SK-N-SH treated with all-trans-retinoic acid at 6 μM for 48 hours (cell line): ENCODE measurements around the gene CHP1.
A peak's percentile ranks its signal among the peaks of the same experiment; 100 is the strongest.
"Not testable (repeated sequence)": the region's sequence is repeated elsewhere in the genome, so short reads cannot be mapped to it uniquely, and the experiment has no call there.

Experiments
- ATAC-seq: fragments of 200-7000 bp; cut with Tn5 transposase; 3 replicates; pipeline ENCODE4 v1.9.1; 2020; ENCODE audit warnings: mild to moderate bottlenecking, moderate library complexity
- ARNTL ChIP-seq: fragments of 450-650 bp; formaldehyde crosslinking; IDR thresholded peaks from 2 replicates; pipeline ENCODE4 v1.5.0; 2020; ENCODE audit warnings: low read depth, mild to moderate bottlenecking, moderate library complexity, borderline replicate concordance
- BACH2 ChIP-seq: fragments of 250-450 bp; sonication (Bioruptor Pico); IDR thresholded peaks from 2 replicates; pipeline ENCODE4 v1.9.0; 2021; ENCODE audit warnings: mild to moderate bottlenecking, borderline replicate concordance
- CSDC2 ChIP-seq: fragments of 250-450 bp; sonication (Bioruptor Pico); IDR thresholded peaks from 2 replicates; pipeline ENCODE4 v1.5.0; 2020; ENCODE audit warnings: mild to moderate bottlenecking, moderate library complexity
- CSRNP3 ChIP-seq: fragments of 250-450 bp; sonication (Bioruptor Pico); IDR thresholded peaks from 2 replicates; pipeline ENCODE4 v1.5.1; 2021; ENCODE audit warnings: mild to moderate bottlenecking, moderate library complexity
- GLIS3 ChIP-seq: fragments of 250-450 bp; sonication (Bioruptor Pico); IDR thresholded peaks from 2 replicates; pipeline ENCODE4 v1.5.0; 2020; ENCODE audit warnings: mild to moderate bottlenecking, moderate library complexity
- ISL1 ChIP-seq: fragments of 250-450 bp; sonication (Bioruptor Pico); IDR thresholded peaks from 2 replicates; pipeline ENCODE4 v2.1.2; 2022; ENCODE audit warnings: mild to moderate bottlenecking, moderate library complexity
- OSR1 ChIP-seq: fragments of 250-450 bp; sonication (Bioruptor Pico); IDR thresholded peaks from 2 replicates; pipeline ENCODE4 v1.8.0; 2022; ENCODE audit warnings: moderate library complexity, mild to moderate bottlenecking, inconsistent platforms
- PATZ1 ChIP-seq: fragments of 250-450 bp; sonication (Bioruptor Pico); IDR thresholded peaks from 2 replicates; pipeline ENCODE4 v1.8.0; 2020; ENCODE audit warnings: mild to moderate bottlenecking, moderate library complexity, borderline replicate concordance
- POU6F1 ChIP-seq: fragments of 250-450 bp; sonication (Bioruptor Pico); IDR thresholded peaks from 2 replicates; pipeline ENCODE4 v1.8.0; 2021; ENCODE audit warnings: low read depth, mild to moderate bottlenecking, moderate library complexity, borderline replicate concordance
- PPARA ChIP-seq: fragments of 250-450 bp; sonication (Bioruptor Pico); IDR thresholded peaks from 2 replicates; pipeline ENCODE4 v1.5.0; 2020; ENCODE audit warnings: mild to moderate bottlenecking, borderline replicate concordance
- RARB ChIP-seq: fragments of 250-450 bp; sonication (Bioruptor Pico); IDR thresholded peaks from 2 replicates; pipeline ENCODE4 v1.8.0; 2021; ENCODE audit warnings: mild to moderate bottlenecking, moderate library complexity
- SNAI2 ChIP-seq: fragments of 250-450 bp; sonication (Bioruptor Pico); IDR thresholded peaks from 2 replicates; pipeline ENCODE4 v1.5.0; 2020; ENCODE audit warnings: mild to moderate bottlenecking, moderate library complexity
- TCF4 ChIP-seq: fragments of 250-450 bp; sonication (Bioruptor Pico); IDR thresholded peaks from 2 replicates; pipeline ENCODE4 v1.8.0; 2021; ENCODE audit warnings: mild to moderate bottlenecking, moderate library complexity, borderline replicate concordance
- TOX ChIP-seq: fragments of 250-450 bp; sonication (Bioruptor Pico); IDR thresholded peaks from 2 replicates; pipeline ENCODE4 v1.8.0; 2021; ENCODE audit warnings: mild to moderate bottlenecking, moderate library complexity, borderline replicate concordance
- ZC3H10 ChIP-seq: fragments of 250-450 bp; sonication (Bioruptor Pico); IDR thresholded peaks from 2 replicates; pipeline ENCODE4 v1.5.1; 2021; ENCODE audit warnings: mild to moderate bottlenecking, moderate library complexity
- ZFP3 ChIP-seq: fragments of 250-450 bp; sonication (Bioruptor Pico); IDR thresholded peaks from 2 replicates; pipeline ENCODE4 v1.5.0; 2020; ENCODE audit warnings: mild to moderate bottlenecking, moderate library complexity
- ZFP30 ChIP-seq: fragments of 450-650 bp; formaldehyde crosslinking; IDR thresholded peaks from 2 replicates; pipeline ENCODE4 v1.5.0; 2022; ENCODE audit warnings: mild to moderate bottlenecking, moderate library complexity
- ZNF565 ChIP-seq: fragments of 450-650 bp; formaldehyde crosslinking; conservative IDR thresholded peaks from 2 replicates; pipeline ENCODE4 v1.5.0; 2020; ENCODE audit warnings: low read depth, mild to moderate bottlenecking, moderate library complexity
- ZNF70 ChIP-seq: fragments of 450-650 bp; formaldehyde crosslinking; IDR thresholded peaks from 2 replicates; pipeline ENCODE4 v1.5.0; 2020; ENCODE audit warnings: mild to moderate bottlenecking, moderate library complexity
- ZNF8 ChIP-seq: fragments of 450-650 bp; formaldehyde crosslinking; IDR thresholded peaks from 2 replicates; pipeline ENCODE4 v1.5.0; 2020; ENCODE audit warnings: mild to moderate bottlenecking, moderate library complexity

The CHP1 gene

DNA sequence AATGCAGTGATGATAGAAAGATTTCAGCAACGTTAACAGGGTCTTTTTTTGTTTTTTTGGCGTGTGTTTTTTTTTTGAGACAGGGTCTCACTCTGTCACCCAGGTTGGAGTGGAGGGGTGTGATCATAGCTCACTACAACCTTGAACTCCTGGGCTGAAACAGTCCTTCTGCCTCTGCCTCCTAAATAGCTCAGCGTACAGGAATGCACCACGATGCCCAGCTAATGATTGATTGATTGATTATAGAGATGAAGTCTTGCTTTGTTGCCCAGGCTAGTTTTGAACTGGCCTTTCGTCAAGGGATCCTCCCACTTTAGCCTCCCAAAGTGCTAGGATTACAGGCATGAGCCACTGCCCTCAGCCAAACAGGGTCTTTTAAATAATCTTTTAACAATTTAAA is 7.0 kb downstream of the CHP1 start:
- no peak for ATAC-seq
- TF ChIP-seq TOX (CRISPR knock-in tag) = no peak
- TF ChIP-seq POU6F1 (CRISPR knock-in tag) = no peak
- no peak for TF ChIP-seq ZNF70
- no peak for TF ChIP-seq RARB (CRISPR knock-in tag)
- TF ChIP-seq SNAI2 (CRISPR knock-in tag) = no peak
- no peak for TF ChIP-seq ARNTL (CRISPR knock-in tag)
- TF ChIP-seq CSDC2 = no peak
- no peak for TF ChIP-seq PPARA (CRISPR knock-in tag)
- no peak for TF ChIP-seq ZFP3
- TF ChIP-seq ZNF8 (CRISPR knock-in tag) = no peak
- TF ChIP-seq, all 23 proteins: peak for 0

- peak; percentile 21; the same call in 1 of the 3 replicates for ATAC-seq
- TF ChIP-seq BACH2 (CRISPR knock-in tag) (no peak), ZC3H10 (CRISPR knock-in tag) (no peak), TCF4 (peak; percentile 48; the same call in 1 of the 2 replicates)
Observed at GRCh38 chr15:41241221-41241964, 10.3 kb downstream of the CHP1 start.

- ATAC-seq = not testable (repeated sequence)
Observed at GRCh38 chr15:41250745-41251144, 19.7 kb downstream of the CHP1 start.

GRCh38 chr15:41251411-41251810 is 20.3 kb downstream of the CHP1 start:
- ATAC-seq = no peak

DNA sequence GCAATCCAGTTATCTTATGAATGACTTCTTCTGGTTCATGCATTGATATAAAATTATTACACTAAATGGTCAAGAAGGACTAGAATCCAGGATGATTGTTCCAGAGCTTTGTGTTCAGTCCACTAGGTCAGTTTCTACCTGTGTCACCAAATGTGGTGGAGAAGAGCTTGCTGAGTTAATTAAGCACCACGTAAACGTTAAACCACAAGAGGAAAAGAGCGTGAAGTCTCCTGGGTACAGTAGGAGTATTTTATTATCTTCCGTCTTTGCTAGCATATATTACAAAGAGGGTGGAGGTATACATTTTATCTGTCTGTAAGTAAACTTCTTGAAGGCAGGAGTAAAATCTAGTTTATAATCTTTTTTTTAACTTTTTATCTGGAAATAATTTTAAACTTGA is 23.5 kb downstream of the CHP1 start:
- TF ChIP-seq ZC3H10 (CRISPR knock-in tag) (no peak), TOX (CRISPR knock-in tag) (no peak), ZNF8 (CRISPR knock-in tag) (no peak), PATZ1 (CRISPR knock-in tag) (no peak), SNAI2 (CRISPR knock-in tag) (no peak), GLIS3 (no peak), PPARA (CRISPR knock-in tag) (no peak), ZNF565 (no peak)
- no peak for ATAC-seq

More at GRCh38 chr15:41251411-41251810, 20.3 kb downstream of the CHP1 start:
- TF ChIP-seq ARNTL (CRISPR knock-in tag) = no peak
- TF ChIP-seq, all 23 proteins: peak for 0

GRCh38 chr15:41256103-41256502 is 25.0 kb downstream of the CHP1 start:
- TF ChIP-seq TOX (CRISPR knock-in tag) (no peak), OSR1 (CRISPR knock-in tag) (no peak), ZFP30 (CRISPR knock-in tag) (no peak), ISL1 (CRISPR knock-in tag) (no peak), ZC3H10 (CRISPR knock-in tag) (no peak), ARNTL (CRISPR knock-in tag) (no peak), PPARA (CRISPR knock-in tag) (no peak), CSRNP3 (CRISPR knock-in tag) (no peak), PATZ1 (CRISPR knock-in tag) (no peak), RARB (CRISPR knock-in tag) (no peak), SNAI2 (CRISPR knock-in tag) (no peak), TCF4 (no peak), POU6F1 (CRISPR knock-in tag) (no peak)

More at GRCh38 chr15:41256103-41256502, 25.0 kb downstream of the CHP1 start:
- no peak for ATAC-seq
